GM23338 (cell line): ENCODE results near the gene GYPC.

Experiments
- CREB1 ChIP-seq: fragments of 250-450 bp; sonication (Bioruptor Pico); IDR thresholded peaks from 2 replicates; pipeline ENCODE4 v1.5.0; 2020; ENCODE audit warnings: low read depth, mild to moderate bottlenecking, moderate library complexity
- EZH2 ChIP-seq: fragments of 200-600 bp; sonication (generic); IDR thresholded peaks from one replicate; pipeline ENCODE4 v1.8.0; 2017; ENCODE audit warnings: antibody characterized with exemption, mild to moderate bottlenecking, low read depth; ENCODE audit not compliant: unreplicated experiment
- EZH2phosphoT487 ChIP-seq: fragments of 200-600 bp; sonication (generic); IDR thresholded peaks from one replicate; pipeline ENCODE4 v1.8.1; 2018; ENCODE audit warnings: antibody characterized with exemption; ENCODE audit not compliant: unreplicated experiment
- JUNB ChIP-seq: IDR thresholded peaks from one replicate; pipeline ENCODE4 v1.6.1; 2016; ENCODE audit warnings: antibody characterized with exemption; ENCODE audit not compliant: unreplicated experiment
- NANOG ChIP-seq: IDR thresholded peaks from 2 replicates; pipeline ENCODE4 v1.6.1; 2016; ENCODE audit warnings: antibody characterized with exemption, borderline replicate concordance
- POLR2AphosphoS5 ChIP-seq: IDR thresholded peaks from 2 replicates; pipeline ENCODE4 v1.6.1; 2016; ENCODE audit warnings: antibody characterized with exemption, low read depth
- ZNF114 ChIP-seq: fragments of 250-450 bp; sonication (Bioruptor Pico); IDR thresholded peaks from 2 replicates; pipeline ENCODE4 v1.5.0; 2020; ENCODE audit warnings: mild to moderate bottlenecking, moderate library complexity
- ZNF331 ChIP-seq: fragments of 250-450 bp; sonication (Bioruptor Pico); IDR thresholded peaks from 2 replicates; pipeline ENCODE4 v1.5.0; 2020; ENCODE audit warnings: low read depth, mild to moderate bottlenecking, moderate library complexity
- TF ChIP-seq, protein P1 (sequence below), 2 experiments: fragments of 200-600 bp in 1 of 2; sonication (generic) in 1 of 2; conservative IDR thresholded peaks; 2 replicates each; pipeline versions ENCODE4 v1.5.1 to v1.6.1; 2016 to 2017; ENCODE audit warnings: antibody characterized with exemption in 2 of 2, low read depth in 2 of 2, mild to moderate bottlenecking in 2 of 2, moderate library complexity in 1 of 2
- TF ChIP-seq, protein P2 (sequence below): IDR thresholded peaks from one replicate; pipeline ENCODE4 v1.6.1; 2018; ENCODE audit warnings: antibody characterized with exemption; ENCODE audit not compliant: unreplicated experiment
- TF ChIP-seq, protein P3 (sequence below): IDR thresholded peaks from 2 replicates; pipeline ENCODE4 v1.6.1; 2016; ENCODE audit warnings: antibody characterized with exemption
- TF ChIP-seq, protein P4 (sequence below): fragments of 250-450 bp; sonication (Bioruptor Pico); IDR thresholded peaks from 2 replicates; pipeline ENCODE4 v1.5.0; 2020; ENCODE audit warnings: mild to moderate bottlenecking, moderate library complexity

DNA sequence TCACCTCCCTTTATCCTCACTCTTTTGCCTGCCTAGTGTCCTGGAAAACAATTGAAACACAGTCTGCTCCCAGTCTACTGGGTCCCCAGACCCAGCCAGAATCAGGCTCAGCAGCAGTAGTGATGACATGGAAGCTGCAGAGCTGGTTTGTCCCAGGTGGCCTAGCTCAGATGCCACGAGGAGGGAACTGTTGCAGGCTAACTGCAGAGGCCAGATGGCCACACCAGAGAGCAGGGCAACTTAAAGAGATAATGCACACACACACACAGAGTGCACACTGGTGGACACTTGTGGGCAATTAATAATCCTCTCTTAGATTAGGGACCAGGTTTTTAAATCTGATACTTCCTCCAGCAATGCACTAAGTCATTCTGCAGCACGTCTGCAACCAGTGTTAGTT lies 42.4 kb downstream of the GYPC start:
- TF ChIP-seq CREB1 (CRISPR knock-in tag) (no peak), EZH2 (no peak), JUNB (no peak), EZH2phosphoT487 (no peak), POLR2AphosphoS5 (no peak), NANOG (no peak), ZNF331 (CRISPR knock-in tag) (no peak), ZNF114 (CRISPR knock-in tag) (no peak)
- TF ChIP-seq, protein P1, sequence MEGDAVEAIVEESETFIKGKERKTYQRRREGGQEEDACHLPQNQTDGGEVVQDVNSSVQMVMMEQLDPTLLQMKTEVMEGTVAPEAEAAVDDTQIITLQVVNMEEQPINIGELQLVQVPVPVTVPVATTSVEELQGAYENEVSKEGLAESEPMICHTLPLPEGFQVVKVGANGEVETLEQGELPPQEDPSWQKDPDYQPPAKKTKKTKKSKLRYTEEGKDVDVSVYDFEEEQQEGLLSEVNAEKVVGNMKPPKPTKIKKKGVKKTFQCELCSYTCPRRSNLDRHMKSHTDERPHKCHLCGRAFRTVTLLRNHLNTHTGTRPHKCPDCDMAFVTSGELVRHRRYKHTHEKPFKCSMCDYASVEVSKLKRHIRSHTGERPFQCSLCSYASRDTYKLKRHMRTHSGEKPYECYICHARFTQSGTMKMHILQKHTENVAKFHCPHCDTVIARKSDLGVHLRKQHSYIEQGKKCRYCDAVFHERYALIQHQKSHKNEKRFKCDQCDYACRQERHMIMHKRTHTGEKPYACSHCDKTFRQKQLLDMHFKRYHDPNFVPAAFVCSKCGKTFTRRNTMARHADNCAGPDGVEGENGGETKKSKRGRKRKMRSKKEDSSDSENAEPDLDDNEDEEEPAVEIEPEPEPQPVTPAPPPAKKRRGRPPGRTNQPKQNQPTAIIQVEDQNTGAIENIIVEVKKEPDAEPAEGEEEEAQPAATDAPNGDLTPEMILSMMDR (conservative IDR thresholded peaks at IDR 0.05; ENCODE audit: low read depth in 2 of 2) = no peak
- TF ChIP-seq, protein P2, sequence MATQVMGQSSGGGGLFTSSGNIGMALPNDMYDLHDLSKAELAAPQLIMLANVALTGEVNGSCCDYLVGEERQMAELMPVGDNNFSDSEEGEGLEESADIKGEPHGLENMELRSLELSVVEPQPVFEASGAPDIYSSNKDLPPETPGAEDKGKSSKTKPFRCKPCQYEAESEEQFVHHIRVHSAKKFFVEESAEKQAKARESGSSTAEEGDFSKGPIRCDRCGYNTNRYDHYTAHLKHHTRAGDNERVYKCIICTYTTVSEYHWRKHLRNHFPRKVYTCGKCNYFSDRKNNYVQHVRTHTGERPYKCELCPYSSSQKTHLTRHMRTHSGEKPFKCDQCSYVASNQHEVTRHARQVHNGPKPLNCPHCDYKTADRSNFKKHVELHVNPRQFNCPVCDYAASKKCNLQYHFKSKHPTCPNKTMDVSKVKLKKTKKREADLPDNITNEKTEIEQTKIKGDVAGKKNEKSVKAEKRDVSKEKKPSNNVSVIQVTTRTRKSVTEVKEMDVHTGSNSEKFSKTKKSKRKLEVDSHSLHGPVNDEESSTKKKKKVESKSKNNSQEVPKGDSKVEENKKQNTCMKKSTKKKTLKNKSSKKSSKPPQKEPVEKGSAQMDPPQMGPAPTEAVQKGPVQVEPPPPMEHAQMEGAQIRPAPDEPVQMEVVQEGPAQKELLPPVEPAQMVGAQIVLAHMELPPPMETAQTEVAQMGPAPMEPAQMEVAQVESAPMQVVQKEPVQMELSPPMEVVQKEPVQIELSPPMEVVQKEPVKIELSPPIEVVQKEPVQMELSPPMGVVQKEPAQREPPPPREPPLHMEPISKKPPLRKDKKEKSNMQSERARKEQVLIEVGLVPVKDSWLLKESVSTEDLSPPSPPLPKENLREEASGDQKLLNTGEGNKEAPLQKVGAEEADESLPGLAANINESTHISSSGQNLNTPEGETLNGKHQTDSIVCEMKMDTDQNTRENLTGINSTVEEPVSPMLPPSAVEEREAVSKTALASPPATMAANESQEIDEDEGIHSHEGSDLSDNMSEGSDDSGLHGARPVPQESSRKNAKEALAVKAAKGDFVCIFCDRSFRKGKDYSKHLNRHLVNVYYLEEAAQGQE = no peak
- TF ChIP-seq, protein P3, sequence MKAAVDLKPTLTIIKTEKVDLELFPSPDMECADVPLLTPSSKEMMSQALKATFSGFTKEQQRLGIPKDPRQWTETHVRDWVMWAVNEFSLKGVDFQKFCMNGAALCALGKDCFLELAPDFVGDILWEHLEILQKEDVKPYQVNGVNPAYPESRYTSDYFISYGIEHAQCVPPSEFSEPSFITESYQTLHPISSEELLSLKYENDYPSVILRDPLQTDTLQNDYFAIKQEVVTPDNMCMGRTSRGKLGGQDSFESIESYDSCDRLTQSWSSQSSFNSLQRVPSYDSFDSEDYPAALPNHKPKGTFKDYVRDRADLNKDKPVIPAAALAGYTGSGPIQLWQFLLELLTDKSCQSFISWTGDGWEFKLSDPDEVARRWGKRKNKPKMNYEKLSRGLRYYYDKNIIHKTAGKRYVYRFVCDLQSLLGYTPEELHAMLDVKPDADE = no peak
- TF ChIP-seq, protein P4, sequence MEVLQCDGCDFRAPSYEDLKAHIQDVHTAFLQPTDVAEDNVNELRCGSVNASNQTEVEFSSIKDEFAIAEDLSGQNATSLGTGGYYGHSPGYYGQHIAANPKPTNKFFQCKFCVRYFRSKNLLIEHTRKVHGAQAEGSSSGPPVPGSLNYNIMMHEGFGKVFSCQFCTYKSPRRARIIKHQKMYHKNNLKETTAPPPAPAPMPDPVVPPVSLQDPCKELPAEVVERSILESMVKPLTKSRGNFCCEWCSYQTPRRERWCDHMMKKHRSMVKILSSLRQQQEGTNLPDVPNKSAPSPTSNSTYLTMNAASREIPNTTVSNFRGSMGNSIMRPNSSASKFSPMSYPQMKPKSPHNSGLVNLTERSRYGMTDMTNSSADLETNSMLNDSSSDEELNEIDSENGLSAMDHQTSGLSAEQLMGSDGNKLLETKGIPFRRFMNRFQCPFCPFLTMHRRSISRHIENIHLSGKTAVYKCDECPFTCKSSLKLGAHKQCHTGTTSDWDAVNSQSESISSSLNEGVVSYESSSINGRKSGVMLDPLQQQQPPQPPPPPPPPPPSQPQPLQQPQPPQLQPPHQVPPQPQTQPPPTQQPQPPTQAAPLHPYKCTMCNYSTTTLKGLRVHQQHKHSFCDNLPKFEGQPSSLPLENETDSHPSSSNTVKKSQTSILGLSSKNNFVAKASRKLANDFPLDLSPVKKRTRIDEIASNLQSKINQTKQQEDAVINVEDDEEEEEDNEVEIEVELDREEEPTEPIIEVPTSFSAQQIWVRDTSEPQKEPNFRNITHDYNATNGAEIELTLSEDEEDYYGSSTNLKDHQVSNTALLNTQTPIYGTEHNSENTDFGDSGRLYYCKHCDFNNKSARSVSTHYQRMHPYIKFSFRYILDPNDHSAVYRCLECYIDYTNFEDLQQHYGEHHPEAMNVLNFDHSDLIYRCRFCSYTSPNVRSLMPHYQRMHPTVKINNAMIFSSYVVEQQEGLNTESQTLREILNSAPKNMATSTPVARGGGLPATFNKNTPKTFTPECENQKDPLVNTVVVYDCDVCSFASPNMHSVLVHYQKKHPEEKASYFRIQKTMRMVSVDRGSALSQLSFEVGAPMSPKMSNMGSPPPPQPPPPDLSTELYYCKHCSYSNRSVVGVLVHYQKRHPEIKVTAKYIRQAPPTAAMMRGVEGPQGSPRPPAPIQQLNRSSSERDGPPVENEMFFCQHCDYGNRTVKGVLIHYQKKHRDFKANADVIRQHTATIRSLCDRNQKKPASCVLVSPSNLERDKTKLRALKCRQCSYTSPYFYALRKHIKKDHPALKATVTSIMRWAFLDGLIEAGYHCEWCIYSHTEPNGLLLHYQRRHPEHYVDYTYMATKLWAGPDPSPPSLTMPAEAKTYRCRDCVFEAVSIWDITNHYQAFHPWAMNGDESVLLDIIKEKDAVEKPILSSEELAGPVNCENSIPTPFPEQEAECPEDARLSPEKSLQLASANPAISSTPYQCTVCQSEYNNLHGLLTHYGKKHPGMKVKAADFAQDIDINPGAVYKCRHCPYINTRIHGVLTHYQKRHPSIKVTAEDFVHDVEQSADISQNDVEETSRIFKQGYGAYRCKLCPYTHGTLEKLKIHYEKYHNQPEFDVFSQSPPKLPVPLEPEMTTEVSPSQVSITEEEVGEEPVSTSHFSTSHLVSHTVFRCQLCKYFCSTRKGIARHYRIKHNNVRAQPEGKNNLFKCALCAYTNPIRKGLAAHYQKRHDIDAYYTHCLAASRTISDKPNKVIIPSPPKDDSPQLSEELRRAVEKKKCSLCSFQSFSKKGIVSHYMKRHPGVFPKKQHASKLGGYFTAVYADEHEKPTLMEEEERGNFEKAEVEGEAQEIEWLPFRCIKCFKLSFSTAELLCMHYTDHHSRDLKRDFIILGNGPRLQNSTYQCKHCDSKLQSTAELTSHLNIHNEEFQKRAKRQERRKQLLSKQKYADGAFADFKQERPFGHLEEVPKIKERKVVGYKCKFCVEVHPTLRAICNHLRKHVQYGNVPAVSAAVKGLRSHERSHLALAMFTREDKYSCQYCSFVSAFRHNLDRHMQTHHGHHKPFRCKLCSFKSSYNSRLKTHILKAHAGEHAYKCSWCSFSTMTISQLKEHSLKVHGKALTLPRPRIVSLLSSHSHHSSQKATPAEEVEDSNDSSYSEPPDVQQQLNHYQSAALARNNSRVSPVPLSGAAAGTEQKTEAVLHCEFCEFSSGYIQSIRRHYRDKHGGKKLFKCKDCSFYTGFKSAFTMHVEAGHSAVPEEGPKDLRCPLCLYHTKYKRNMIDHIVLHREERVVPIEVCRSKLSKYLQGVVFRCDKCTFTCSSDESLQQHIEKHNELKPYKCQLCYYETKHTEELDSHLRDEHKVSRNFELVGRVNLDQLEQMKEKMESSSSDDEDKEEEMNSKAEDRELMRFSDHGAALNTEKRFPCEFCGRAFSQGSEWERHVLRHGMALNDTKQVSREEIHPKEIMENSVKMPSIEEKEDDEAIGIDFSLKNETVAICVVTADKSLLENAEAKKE = no peak
